Epidermal melanocyte (primary cell): Measurements from ENCODE around the gene ASF1B.

Experiments
- DNase-seq: peaks from one replicate; pipeline ENCODE4 v3.0.0; 2011; ENCODE audit warnings: low spot score; ENCODE audit not compliant: insufficient read length

ASF1B gene

DNA sequence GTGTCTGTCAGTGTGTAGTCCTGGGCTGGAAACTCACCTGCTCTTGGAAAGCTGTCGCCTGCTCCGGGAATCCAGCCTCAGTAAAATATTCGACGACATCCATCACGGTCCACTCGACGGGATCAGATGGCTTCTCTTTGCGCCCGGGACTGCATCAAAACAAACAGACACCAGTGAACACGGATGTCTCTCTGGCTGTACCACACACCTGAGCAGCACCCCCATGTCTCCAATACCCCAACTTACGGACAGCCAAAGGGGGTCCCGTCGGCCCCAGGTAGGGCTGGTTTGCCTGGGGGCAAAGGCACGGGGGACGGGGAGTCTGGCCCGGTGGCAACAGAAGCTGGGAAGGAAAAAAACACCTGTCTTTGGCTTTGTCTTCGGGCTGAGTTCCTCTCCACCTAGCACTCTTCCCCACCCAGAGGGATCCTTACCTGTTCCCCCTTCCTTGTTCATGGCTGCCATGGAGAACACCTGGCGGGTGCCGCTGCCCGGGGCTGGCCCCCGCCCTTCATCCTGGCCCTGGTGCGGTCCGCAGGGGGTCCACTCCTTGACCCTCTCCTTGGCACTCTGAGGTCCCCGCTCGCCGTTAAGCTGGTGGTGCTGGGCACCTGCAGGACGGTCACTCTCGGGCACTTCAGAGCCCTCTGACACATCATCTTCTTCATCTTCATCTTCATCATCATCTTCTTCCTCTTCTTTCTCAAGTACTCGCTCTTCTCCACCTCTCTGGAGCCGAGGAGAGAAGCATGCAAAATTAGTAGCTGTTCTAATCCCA, 47.6 kb downstream of the ASF1B start:
- no peak for DNase-seq

DNA sequence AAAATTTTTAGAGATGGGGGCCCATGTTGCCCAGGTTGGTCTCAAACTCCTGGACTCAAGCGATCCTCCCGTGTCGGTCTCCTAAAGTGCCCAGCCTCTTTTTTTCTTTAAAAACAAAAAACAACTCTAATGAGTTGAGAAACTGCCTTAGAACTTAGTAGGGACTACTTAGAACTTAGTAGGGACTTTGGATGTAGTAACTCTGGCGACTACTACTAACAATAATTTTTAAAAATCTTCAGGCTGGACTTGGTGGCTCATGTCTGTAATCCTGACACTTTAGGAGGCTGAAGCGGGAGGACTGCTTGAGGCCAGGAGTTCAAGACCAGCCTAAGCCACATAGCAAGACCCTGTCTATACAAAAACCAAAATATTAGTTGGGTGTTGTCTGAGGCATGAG, 50.3 kb downstream of the ASF1B start:
- peak; percentile 10 for DNase-seq

DNA sequence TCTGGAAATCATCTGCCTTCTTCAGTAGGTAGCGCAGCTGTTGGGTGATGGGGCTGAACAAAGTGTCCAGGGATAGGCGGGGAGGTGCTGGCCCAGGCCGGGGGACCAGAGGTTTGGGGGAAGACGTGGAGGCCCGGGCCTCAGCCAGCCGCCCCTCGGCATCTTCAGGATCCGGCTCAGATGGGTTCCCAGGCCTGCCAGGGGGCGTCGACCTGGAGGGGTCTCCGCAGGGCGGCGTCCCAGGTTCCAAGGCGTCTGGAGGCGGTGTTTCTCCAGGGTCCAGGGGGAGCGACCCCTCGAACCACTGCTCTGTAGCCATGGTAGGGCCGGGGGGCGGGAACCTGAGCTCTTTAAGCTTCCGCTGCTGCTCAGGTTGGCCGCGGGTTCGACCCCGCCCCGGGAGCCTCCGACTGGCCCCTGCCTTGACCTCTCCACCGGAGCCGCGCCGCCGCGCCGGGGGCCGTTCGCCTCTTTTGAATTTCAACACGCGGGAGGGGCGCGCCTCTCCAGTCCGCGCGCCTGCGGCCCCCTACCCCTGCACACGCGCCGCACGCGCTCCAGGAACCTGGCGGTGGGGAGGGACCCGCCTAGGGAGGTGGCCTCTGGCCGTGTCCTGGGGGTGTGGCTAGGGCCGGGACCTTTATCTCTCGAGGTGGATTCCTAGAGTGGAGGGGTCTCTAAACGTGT, 50.9 kb downstream of the ASF1B start, which contains the start of gene C19orf67:
C19orf67 (minus strand) TSS at position 475 of the 687 bp plus-strand sequence; CDS start at position 319, 156 bp downstream.
- peak; percentile 8 for DNase-seq

DNA sequence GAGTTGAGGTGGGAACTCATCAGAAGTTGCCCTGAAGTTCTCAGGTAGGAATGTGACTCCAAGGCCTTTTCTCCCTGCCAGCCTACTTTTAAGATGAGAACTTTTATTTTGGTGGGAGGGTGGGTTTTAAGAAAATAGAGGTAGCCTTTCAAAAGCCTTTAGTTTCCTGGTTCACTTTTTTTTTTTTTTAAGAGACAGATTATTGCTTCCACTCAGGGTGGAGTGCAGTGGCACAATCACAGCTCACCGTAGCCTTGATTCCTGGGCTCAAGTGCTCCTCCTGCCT, 53.8 kb downstream of the ASF1B start:
- no peak for DNase-seq

DNA sequence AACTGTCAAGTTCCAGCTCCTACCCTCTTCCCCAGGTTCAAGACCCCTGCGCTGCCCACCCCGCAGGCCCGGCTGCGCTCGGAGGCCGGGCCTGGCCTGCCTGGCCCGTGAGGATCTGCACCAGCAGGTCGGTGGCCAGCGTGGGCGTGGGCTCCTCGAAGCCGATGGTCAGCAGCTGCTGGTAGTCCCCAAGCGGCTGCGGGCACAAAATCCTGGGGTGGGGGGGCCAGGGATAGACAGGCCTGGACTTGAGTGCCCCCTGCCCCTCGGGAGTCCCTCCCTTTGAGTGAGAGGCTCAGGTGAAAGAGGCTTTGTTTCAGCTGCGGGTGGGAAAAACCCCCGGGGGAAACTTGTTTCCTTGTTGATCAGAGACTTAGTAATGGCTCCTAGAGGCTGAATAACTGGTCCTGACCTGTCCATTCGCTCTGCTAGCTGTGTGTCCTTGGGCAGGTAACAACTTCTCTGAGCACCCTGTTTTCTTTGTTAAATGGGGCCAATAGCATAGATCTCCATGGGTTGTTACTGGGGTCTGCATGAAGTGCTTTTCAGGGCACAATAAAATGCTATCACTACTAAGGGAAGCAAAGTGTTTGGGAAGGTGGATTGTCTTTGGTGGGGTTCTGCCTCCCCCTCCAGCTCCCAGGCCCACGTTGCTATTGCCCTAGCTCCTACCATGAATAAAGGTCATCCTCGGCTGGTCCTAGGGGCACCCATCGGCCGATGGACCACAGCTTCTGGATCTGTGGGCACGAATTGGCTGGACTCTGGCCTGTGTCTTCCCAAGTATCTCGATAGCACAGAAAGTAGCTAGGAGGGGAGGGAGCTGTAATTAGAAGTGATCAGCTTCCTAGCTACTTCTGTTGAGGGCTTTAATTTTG, 54.4 kb downstream of the ASF1B start:
- no peak for DNase-seq

DNA sequence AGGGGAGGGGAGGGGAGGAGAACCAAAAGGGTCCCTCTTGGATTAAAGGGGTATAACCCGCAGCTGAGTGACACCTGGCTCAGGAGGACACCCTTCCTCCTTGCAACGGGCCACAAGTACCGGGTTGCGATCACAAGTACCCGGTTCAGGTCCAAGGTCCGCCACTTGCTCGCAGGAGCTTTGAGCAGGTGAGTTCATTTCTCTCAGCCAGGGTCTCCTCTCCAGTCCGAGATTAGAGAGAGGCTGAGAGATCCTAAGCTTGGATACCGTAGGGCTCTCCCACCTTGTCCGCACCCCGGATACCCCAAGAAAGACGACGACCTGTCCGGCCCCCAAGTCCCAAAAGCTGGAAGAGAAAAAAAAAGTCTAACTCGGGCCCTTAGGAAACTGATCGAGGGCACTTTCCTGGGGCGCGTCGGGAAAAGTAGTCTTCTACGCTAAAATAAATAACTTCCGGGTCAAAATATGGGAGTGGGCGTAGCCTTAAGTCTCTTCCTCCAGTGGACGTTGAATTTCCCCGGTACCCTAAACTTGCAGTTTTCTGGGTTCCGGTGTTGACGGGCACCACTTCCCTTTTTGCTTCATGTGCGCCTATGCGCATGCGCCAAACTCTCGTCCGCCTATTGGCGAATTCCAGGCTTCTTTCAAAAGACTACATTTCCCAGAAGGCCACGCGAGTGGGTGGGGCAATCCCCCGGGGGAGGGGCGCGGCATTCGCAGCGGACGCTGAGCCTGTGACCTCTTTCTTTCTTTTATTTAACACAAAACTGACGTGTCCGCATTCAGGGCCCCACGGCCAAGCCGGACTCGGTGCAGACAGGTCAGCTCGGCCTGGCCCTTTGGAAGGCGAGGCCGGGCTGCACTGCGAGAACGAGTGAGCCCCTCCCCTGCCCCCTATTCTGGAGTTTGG, 55.2 kb downstream of the ASF1B start:
- peak; percentile 100 for DNase-seq

DNA sequence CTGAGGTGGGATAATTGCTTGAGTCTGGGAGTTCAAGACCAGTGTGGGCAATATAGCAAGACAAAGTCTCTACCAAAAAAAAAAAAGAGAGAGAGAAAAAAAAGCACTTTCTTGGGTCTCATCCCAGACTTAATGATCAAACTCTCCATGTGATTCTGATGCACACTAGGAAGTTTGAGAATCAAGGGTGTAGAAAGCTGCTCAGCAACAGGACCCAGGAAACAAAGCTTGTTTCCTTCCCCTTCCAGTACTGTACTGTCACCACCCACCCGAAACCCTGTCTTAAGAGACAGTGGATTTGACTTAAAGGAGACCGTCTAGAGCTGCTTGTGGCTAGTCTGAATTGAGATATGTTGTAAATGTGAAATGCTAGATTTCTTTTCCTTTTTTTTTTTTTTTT, 58.0 kb downstream of the ASF1B start:
- DNase-seq = no peak

DNA sequence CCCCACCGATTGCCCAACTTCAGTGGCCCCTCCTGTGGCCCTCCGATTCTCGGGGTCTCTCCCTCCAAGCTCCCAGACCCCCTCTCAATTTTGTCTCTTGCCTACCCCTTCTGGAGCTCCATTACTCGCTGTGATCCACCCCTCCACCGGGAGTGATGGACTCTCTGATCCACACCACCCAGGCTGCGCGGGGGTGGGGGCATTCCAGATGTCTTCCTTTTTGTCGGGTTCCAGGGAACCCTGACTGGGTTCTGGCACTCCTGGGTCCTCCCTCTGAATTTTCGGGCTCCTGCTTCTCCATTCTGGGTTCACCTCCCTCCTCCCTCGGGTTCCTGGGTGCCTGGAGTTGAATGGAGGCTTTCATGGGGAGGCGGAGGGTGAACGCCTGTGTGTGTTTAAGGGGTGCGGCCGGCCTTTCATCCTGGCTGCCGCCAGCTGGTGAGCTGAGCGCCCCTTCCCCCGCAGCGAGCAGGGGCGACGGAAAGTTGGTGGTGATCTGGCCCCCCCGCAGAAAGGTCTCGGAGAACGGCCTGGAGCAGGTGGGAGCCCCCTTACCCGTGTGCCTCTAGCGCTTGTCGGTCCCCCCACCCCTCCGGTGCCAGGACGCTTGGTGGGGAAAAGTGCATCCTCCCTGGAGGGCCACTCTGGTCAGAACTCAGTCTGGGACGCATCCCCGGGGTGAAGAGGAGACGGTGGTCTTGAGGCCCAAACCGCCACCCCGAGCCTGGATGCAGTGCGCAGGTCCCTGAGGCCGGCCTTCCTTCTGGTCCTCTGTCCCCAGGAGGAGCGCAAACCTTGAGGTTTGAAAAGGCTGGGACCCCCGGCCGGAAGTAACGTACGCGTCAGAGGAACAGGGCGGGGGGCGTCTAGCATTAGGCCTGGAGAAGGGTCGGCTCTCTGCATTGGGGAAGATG, 62.2 kb downstream of the ASF1B start:
- DNase-seq = no peak

DNA sequence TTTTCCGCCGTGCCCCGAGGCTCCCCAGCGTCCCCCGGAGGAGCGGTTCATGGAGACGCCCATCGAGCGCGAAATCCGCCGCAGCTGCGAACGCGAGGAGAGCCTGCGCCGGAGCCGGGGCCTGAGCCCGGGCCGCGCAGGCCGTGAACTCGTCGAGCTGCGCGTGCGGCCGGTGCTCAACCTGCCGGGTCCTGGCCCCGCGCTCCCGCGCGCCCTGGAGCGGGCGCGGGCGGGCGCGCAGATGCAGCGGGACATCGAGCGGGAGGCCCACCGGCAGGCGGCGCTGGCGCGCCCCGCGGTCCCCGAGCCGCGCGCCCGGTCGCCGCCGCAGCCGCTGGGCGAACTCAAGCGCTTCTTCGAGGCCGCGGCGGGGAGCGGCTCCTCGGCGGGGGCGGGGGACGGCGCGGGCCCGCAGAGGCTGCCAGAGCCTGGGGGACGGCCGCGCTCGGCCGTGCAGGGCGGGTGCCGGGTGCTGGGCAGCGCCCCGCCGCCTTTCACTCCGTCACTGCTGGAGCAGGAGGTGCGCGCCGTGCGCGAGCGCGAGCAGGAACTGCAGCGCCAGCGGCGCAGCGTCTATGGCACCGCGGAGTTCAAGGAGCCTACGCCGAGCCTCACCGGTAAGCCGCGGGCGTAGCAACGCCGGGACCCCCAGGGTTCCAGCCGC, 63.0 kb downstream of the ASF1B start:
- DNase-seq = peak; percentile 58

DNA sequence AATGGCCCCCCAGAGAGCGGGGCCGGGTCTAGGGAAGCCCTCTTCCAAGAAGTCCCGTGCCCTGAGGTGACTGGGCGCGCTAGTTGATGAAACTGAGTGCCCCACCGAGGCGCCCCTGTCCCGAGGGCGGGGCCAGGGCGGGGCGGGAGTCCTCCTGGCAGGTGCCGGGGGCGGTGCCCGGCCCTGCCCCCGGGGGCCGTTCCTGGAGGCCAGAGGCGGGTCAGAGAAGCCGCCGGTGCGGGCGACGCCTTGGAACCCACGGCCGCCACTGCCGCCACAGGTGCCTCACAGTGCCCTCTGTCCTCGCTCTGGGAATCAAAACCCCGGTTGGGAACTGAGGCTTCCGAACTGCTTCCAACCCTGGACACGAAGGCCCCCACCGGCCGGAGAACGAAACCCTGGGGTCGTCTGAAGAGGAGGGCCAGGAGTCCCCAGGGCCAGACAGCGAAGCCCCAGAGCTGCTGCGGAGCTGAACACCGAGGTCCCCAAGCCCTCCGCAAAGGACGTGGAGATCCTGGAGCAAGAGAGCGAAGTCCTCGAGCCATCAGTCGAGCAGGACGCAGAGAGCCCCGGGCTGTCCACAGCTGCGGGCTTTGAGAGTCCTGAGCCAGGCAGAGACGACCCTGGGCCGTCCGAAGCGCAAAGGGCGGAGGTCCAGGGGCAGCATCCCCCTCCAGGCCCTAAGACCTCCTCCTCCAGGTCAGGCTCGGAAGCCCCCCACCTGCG, 63.7 kb downstream of the ASF1B start, which contains the start of gene MISP3:
MISP3 (plus strand) TSS at position 252 of the 726 bp plus-strand sequence. CDS start 524 bp downstream, outside the sequence.
- DNase-seq = no peak

DNA sequence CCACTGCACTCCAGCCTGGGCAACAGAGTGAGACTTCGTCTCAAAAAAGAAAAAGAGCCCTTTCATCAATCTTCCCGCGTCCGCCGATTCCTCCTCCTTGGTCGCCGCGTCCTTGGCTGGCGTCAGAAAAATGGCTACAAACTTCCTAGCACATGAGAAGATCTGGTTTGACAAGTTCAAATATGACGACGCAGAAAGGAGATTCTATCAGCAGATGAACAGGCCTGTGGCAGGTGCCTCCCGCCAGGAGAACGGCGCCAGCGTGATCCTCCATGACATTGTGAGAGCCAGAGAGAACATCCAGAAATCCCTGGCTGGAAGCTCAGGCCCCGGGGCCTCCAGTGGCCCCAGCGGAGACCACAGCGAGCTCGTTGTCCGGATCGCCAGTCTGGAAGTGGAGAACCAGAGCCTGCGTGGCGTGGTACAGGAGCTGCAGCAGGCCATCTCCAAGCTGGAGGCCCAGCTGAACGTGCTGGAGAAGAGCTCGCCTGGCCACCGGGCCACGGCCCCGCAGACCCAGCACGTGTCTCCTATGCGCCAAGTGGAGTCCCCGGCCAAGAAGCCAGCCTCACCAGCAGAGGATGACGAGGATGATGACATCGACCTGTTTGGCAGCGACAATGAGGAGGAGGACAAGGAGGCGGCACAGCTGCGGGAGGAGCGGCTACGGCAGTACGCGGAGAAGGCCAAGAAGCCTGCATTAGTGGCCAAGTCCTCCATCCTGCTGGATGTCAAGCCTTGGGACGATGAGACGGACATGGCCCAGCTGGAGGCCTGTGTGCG, 65.9 kb downstream of the ASF1B start:
- no peak for DNase-seq
